GM12892 (cell line): Measurements from ENCODE around the gene PVALEF.

Experiments used
- POLR2A ChIP-seq: IDR thresholded peaks from 2 replicates; pipeline ENCODE4 v1.6.1; 2011; ENCODE audit warnings: low read depth, low read length, control low read depth
- TAF1 ChIP-seq: IDR thresholded peaks from 2 replicates; pipeline ENCODE4 v1.6.1; 2011; ENCODE audit warnings: low read depth, mild to moderate bottlenecking, control low read depth, low read length, borderline replicate concordance

- TF ChIP-seq POLR2A (no peak), TAF1 (no peak)
These were observed 5.0 kb upstream of the PVALEF start for GRCh38 chr17:81160306-81160705.
